ENCODE measurements around the gene DACH1. TPM values are rescaled to one million over a fixed set of nuclear protein-coding genes. Genes with fewer than 3 reads are reported as not detected.

The DACH1 gene
- total and polyA plus RNA-seq, 12 donors: 3.6 to 20.0 (median 8.8) TPM

DNA sequence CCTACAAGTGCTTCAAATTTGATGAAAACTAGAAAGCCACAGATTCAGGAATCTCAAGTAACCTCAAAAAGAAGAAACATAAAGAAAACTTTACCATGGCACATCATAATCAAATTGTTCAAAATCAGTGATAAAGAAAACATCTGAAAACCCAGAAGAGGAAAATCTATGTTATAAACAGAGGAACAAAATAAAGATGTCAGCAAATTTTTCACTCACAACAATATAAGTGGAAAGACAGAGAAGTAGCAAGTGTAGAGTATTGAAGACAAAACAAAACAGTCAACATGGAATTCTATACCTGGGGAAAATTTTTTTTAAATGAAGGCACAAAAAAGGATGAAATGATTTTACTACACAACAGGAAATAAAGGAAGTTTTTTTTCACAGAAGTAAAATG, 470.9 kb downstream of the DACH1 start:
- DNase-seq: no peak
- H3K9me3 ChIP-seq (replicated peaks in 1 of 3): peaks cover 0 to 13% (median under 1%) of the 10 kb centered on the region in 3 donors
- H3K27me3 ChIP-seq: no peaks in the 10 kb centered on the region
- no peak overlapping the region for H3K27ac ChIP-seq
- intact Hi-C loops (cut with DNase I): no loop called here
- H3K36me3 ChIP-seq (replicated peaks in 1 of 2): no peaks in the 10 kb centered on the region
- H3K4me3 ChIP-seq: no peak overlapping the region
- no peak for TF ChIP-seq POLR2A (IDR thresholded peaks at IDR 0.05)
- TF ChIP-seq, protein P1, sequence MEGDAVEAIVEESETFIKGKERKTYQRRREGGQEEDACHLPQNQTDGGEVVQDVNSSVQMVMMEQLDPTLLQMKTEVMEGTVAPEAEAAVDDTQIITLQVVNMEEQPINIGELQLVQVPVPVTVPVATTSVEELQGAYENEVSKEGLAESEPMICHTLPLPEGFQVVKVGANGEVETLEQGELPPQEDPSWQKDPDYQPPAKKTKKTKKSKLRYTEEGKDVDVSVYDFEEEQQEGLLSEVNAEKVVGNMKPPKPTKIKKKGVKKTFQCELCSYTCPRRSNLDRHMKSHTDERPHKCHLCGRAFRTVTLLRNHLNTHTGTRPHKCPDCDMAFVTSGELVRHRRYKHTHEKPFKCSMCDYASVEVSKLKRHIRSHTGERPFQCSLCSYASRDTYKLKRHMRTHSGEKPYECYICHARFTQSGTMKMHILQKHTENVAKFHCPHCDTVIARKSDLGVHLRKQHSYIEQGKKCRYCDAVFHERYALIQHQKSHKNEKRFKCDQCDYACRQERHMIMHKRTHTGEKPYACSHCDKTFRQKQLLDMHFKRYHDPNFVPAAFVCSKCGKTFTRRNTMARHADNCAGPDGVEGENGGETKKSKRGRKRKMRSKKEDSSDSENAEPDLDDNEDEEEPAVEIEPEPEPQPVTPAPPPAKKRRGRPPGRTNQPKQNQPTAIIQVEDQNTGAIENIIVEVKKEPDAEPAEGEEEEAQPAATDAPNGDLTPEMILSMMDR (IDR thresholded peaks at IDR 0.05): no peak
- no peaks in the 10 kb centered on the region for H3K4me1 ChIP-seq (replicated peaks in 1 of 2)

- no peak overlapping the region for H3K27ac ChIP-seq
- no peaks in the 10 kb centered on the region for H3K4me1 ChIP-seq (replicated peaks in 1 of 2)
- no peaks in the 10 kb centered on the region for H3K36me3 ChIP-seq (replicated peaks in 1 of 2)
- DNase-seq: no peak
- no peak for TF ChIP-seq POLR2A (IDR thresholded peaks at IDR 0.05)
- TF ChIP-seq, protein P1 (IDR thresholded peaks at IDR 0.05): no peak
- 54 to 58% (median 55%) methylated on average over 8 of the region's 8 CpGs for WGBS, 4 donors
- peaks cover 0 to 13% (median 4%) of the 10 kb centered on the region in 3 donors for H3K9me3 ChIP-seq (replicated peaks in 1 of 3)
- intact Hi-C loops (cut with DNase I): no loop called here
- no peaks in the 10 kb centered on the region for H3K27me3 ChIP-seq
- H3K4me3 ChIP-seq: no peak overlapping the region
These were observed 472.0 kb downstream of the DACH1 start for GRCh38 chr13:71395053-71395452.

DNA sequence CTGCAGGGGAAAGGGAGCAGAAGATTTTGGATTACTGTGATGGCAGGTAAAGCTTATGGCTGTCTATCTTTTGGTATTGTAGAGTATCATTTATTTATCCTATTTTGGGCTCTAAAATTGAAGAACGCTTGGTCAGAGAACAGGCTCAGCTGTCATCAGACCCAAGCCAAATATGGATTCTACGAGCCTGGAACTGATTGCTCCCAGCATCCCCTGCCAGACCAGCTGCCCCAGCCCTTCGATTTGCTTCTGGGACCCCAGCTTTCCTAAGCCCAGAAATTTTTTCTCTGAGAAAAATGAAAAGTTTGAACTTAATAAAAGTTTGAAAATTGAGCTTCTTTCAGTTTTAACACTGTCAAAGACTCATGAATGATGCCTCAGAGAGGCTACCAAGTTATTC, 472.8 kb downstream of the DACH1 start:
- intact Hi-C loops (cut with DNase I): no loop called here
- peaks cover 0 to 13% (median 4%) of the 10 kb centered on the region in 3 donors for H3K9me3 ChIP-seq (replicated peaks in 1 of 3)
- no peak for DNase-seq
- WGBS, 4 donors: 81 to 96% (median 87%) methylated on average over 3 of the region's 3 CpGs
- no peak overlapping the region for H3K27ac ChIP-seq
- no peak for TF ChIP-seq POLR2A (IDR thresholded peaks at IDR 0.05)
- TF ChIP-seq, protein P1 (IDR thresholded peaks at IDR 0.05): no peak
- H3K36me3 ChIP-seq (replicated peaks in 1 of 2): no peaks in the 10 kb centered on the region
- H3K27me3 ChIP-seq: no peaks in the 10 kb centered on the region
- no peak overlapping the region for H3K4me3 ChIP-seq
- H3K4me1 ChIP-seq (replicated peaks in 1 of 2): no peaks in the 10 kb centered on the region
